Loucy (cell line): Measurements from ENCODE around the gene ADGRD1.

Source experiments
- H2AFZ ChIP-seq: fragments of 200-600 bp; sonication (generic); 2 replicates; pipeline ENCODE4 v1.6.0; 2016; ENCODE audit warnings: antibody characterized with exemption, mild to moderate bottlenecking, low read length, moderate library complexity
- H3F3A ChIP-seq: fragments of 200-600 bp; 2 replicates; pipeline ENCODE4 v1.6.0; 2016; ENCODE audit warnings: antibody characterized with exemption, low read depth, mild to moderate bottlenecking
- H3K27me3 ChIP-seq: fragments of 200-600 bp; sonication (generic); 2 replicates; pipeline ENCODE4 v1.6.1; 2014; ENCODE audit warnings: low read length, mild to moderate bottlenecking; ENCODE audit not compliant: insufficient read depth, poor library complexity, severe bottlenecking
- H3K36me3 ChIP-seq: fragments of 200-600 bp; sonication (generic); 2 replicates; pipeline ENCODE4 v1.6.1; 2016; ENCODE audit warnings: low read length; ENCODE audit not compliant: insufficient read depth
- H3K4me1 ChIP-seq: fragments of 200-600 bp; sonication (generic); 2 replicates; pipeline ENCODE4 v1.5.1; 2014; ENCODE audit warnings: low read length, mild to moderate bottlenecking; ENCODE audit not compliant: insufficient read depth, poor library complexity, severe bottlenecking
- H3K4me2 ChIP-seq: fragments of 200-600 bp; sonication (generic); 2 replicates; pipeline ENCODE4 v1.6.0; 2014; ENCODE audit warnings: antibody characterized with exemption, low read length, low read depth, mild to moderate bottlenecking; ENCODE audit not compliant: poor library complexity, severe bottlenecking
- H3K4me3 ChIP-seq: fragments of 200-600 bp; sonication (generic); 2 replicates; pipeline ENCODE4 v1.5.1; 2014; ENCODE audit warnings: low read length, mild to moderate bottlenecking, mixed read lengths; ENCODE audit not compliant: poor library complexity, severe bottlenecking
- H3K79me2 ChIP-seq: fragments of 200-600 bp; sonication (generic); 2 replicates; pipeline ENCODE4 v1.6.1; 2014; ENCODE audit warnings: low read length; ENCODE audit not compliant: insufficient read depth
- H3K9ac ChIP-seq: fragments of 200-600 bp; sonication (generic); 2 replicates; pipeline ENCODE4 v1.6.0; 2014; ENCODE audit warnings: mild to moderate bottlenecking, low read depth, low read length, moderate library complexity; ENCODE audit not compliant: poor library complexity, severe bottlenecking
- H3K9me2 ChIP-seq: fragments of 200-600 bp; sonication (generic); replicated peaks from 2 replicates; pipeline ENCODE4 v1.6.1; 2016; ENCODE audit warnings: low read depth, low read length, mixed read lengths
- H3K9me3 ChIP-seq: fragments of 200-600 bp; sonication (generic); 2 replicates; pipeline ENCODE4 v1.6.1; 2014; ENCODE audit warnings: mild to moderate bottlenecking, antibody characterized with exemption, low read length, low read depth; ENCODE audit not compliant: insufficient read depth
- H4K20me1 ChIP-seq: fragments of 200-600 bp; sonication (generic); 2 replicates; pipeline ENCODE4 v1.6.0; 2014; ENCODE audit warnings: antibody characterized with exemption, low read length, mild to moderate bottlenecking; ENCODE audit not compliant: insufficient read depth, poor library complexity, severe bottlenecking
- EZH2phosphoT487 ChIP-seq: fragments of 200-600 bp; IDR thresholded peaks from 2 replicates; pipeline ENCODE4 v1.6.1; 2018; ENCODE audit warnings: antibody characterized with exemption, mild to moderate bottlenecking, moderate library complexity, borderline replicate concordance
- TF ChIP-seq, protein P1 (sequence below): fragments of 200-600 bp; sonication (generic); conservative IDR thresholded peaks from 2 replicates; pipeline ENCODE4 v1.5.1; 2014; ENCODE audit warnings: mild to moderate bottlenecking, antibody characterized with exemption, low read length

The ADGRD1 gene

GRCh38 chr12:131010396-131011131, 56.9 kb downstream of the ADGRD1 start:
- H3K9ac ChIP-seq, result no peak overlapping the region
- H3K9me2 ChIP-seq, result no peaks in the 10 kb centered on the region
- no peaks in the 10 kb centered on the region for H3K79me2 ChIP-seq
- no peak overlapping the region for H3K4me2 ChIP-seq
- H3K36me3 ChIP-seq, result no peaks in the 10 kb centered on the region
- no peak overlapping the region for H2AFZ ChIP-seq
- H3K9me3 ChIP-seq, result no peaks in the 10 kb centered on the region
- H3K4me1 ChIP-seq, result no peaks in the 10 kb centered on the region
- no peak overlapping the region for H3K4me3 ChIP-seq
- TF ChIP-seq, protein P1, sequence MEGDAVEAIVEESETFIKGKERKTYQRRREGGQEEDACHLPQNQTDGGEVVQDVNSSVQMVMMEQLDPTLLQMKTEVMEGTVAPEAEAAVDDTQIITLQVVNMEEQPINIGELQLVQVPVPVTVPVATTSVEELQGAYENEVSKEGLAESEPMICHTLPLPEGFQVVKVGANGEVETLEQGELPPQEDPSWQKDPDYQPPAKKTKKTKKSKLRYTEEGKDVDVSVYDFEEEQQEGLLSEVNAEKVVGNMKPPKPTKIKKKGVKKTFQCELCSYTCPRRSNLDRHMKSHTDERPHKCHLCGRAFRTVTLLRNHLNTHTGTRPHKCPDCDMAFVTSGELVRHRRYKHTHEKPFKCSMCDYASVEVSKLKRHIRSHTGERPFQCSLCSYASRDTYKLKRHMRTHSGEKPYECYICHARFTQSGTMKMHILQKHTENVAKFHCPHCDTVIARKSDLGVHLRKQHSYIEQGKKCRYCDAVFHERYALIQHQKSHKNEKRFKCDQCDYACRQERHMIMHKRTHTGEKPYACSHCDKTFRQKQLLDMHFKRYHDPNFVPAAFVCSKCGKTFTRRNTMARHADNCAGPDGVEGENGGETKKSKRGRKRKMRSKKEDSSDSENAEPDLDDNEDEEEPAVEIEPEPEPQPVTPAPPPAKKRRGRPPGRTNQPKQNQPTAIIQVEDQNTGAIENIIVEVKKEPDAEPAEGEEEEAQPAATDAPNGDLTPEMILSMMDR, result no peak
- TF ChIP-seq EZH2phosphoT487, result no peak
- H3K27me3 ChIP-seq, result no peaks in the 10 kb centered on the region
- no peaks in the 10 kb centered on the region for H4K20me1 ChIP-seq
- H3F3A ChIP-seq, result no peaks in the 10 kb centered on the region

DNA sequence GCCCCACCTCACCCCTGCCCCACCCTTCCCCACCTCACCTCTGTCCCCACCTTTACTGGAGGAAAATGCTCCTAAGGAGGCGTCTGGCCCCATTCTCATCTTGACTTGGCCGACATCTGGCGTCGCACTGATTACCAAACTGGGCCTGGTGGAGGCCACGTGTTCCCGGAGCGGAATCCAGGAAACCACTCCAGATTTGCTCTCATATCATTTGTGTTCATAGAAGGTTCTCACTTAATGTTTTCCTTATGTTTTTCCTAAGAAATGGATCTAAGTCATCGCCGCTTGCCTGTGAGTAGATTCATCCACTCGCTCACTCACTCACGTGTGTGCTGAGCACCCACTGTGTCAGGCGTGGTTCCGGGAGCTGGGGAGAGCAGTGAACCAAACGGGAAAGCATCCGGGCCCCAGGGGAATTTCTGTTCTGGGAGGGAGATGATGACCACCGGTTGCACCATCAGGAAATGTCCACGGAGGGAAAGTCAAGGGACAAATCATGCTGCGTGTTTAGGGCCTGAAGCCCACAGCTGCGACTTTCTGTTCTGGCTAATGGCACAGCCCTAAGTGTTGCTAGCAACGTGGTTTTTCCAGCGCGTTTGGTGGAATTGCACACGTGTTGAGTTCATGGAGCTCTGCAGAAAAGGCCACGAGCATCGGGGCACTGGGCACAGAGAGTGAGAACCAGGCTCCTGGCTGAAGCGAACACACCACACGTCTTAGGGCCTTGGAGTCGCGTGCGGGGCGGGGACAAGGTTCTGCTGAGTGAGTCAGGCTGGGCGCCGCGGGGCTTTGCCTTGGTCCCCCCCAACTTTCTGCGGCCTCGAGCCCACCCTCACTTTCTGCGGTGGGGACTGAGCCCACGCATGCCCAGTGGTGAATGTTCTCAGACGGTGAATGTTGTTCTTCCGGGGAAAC, 57.7 kb downstream of the ADGRD1 start:
- no peaks in the 10 kb centered on the region for H3K27me3 ChIP-seq
- H3K4me2 ChIP-seq, result no peak overlapping the region
- no peaks in the 10 kb centered on the region for H3K4me1 ChIP-seq
- H3K79me2 ChIP-seq, result no peaks in the 10 kb centered on the region
- no peaks in the 10 kb centered on the region for H4K20me1 ChIP-seq
- TF ChIP-seq, protein P1, result no peak
- TF ChIP-seq EZH2phosphoT487, result no peak
- H2AFZ ChIP-seq, result no peak overlapping the region
- no peak overlapping the region for H3K4me3 ChIP-seq
- no peaks in the 10 kb centered on the region for H3K9me3 ChIP-seq
- no peaks in the 10 kb centered on the region for H3K36me3 ChIP-seq
- no peaks in the 10 kb centered on the region for H3F3A ChIP-seq
- no peak overlapping the region for H3K9ac ChIP-seq
- H3K9me2 ChIP-seq, result no peaks in the 10 kb centered on the region

- Histone ChIP-seq H3K9me3 (no peaks in the 10 kb centered on the region), H3K27me3 (no peaks in the 10 kb centered on the region), H3K36me3 (no peaks in the 10 kb centered on the region), H3K4me3 (no peak overlapping the region), H3K9me2 (no peaks in the 10 kb centered on the region), H2AFZ (no peak overlapping the region), H3K4me1 (no peaks in the 10 kb centered on the region), H3K9ac (no peak overlapping the region), H3F3A (no peaks in the 10 kb centered on the region), H3K79me2 (no peaks in the 10 kb centered on the region), H3K4me2 (no peak overlapping the region), H4K20me1 (no peaks in the 10 kb centered on the region)
- TF ChIP-seq, protein P1, result no peak
- no peak for TF ChIP-seq EZH2phosphoT487
Measured at GRCh38 chr12:131012279-131013069, 58.8 kb downstream of the ADGRD1 start.
